ENCODE data around the gene ATRAID. TPM values are rescaled to one million over a fixed set of nuclear protein-coding genes. Genes with fewer than 3 reads are reported as not detected.

ATRAID gene
- total RNA-seq, 1 experiment from 2014 or later, result 97.2 TPM

- TF ChIP-seq CTCF (IDR thresholded peaks at IDR 0.05) (no peak), USF2 (CRISPR knock-in tag; IDR thresholded peaks at IDR 0.05) (no peak), IRF2 (CRISPR knock-in tag; IDR thresholded peaks at IDR 0.05; ENCODE audit: borderline replicate concordance, low read depth) (no peak), ZMAT4 (CRISPR knock-in tag; IDR thresholded peaks at IDR 0.05) (no peak), EMX1 (CRISPR knock-in tag; IDR thresholded peaks at IDR 0.05) (no peak), JAZF1 (CRISPR knock-in tag; IDR thresholded peaks at IDR 0.05) (no peak), FOXP4 (CRISPR knock-in tag; IDR thresholded peaks at IDR 0.05) (peak; percentile 59; the same call in 1 of the 2 replicates), TP53 (CRISPR knock-in tag; IDR thresholded peaks at IDR 0.05) (no peak), ATF1 (CRISPR knock-in tag; IDR thresholded peaks at IDR 0.05) (peak; percentile 35; the same call in 1 of the 2 replicates), RELA (CRISPR knock-in tag; IDR thresholded peaks at IDR 0.05; ENCODE audit: borderline replicate concordance) (0 out of 2 replicates have a peak, but pooled peaks have one; percentile 55), TEAD1 (CRISPR knock-in tag; IDR thresholded peaks at IDR 0.05) (peak; percentile 78; the same call in 1 of the 2 replicates), E2F1 (CRISPR knock-in tag; IDR thresholded peaks at IDR 0.05) (no peak), SMAD3 (CRISPR knock-in tag; IDR thresholded peaks at IDR 0.05; ENCODE audit: borderline replicate concordance) (no peak), ZNF416 (CRISPR knock-in tag; IDR thresholded peaks at IDR 0.05) (no peak), HMGA2 (CRISPR knock-in tag; IDR thresholded peaks at IDR 0.05) (no peak), JUN (CRISPR knock-in tag; IDR thresholded peaks at IDR 0.05) (0 out of 2 replicates have a peak, but pooled peaks have one; percentile 20), E2F4 (CRISPR knock-in tag; IDR thresholded peaks at IDR 0.05; ENCODE audit: borderline replicate concordance, low read depth) (no peak), GRHL2 (CRISPR knock-in tag; IDR thresholded peaks at IDR 0.05; ENCODE audit: insufficient replicate concordance, severe bottlenecking) (no peak), SOX15 (CRISPR knock-in tag; IDR thresholded peaks at IDR 0.05) (no peak)
- TF ChIP-seq, protein P1, sequence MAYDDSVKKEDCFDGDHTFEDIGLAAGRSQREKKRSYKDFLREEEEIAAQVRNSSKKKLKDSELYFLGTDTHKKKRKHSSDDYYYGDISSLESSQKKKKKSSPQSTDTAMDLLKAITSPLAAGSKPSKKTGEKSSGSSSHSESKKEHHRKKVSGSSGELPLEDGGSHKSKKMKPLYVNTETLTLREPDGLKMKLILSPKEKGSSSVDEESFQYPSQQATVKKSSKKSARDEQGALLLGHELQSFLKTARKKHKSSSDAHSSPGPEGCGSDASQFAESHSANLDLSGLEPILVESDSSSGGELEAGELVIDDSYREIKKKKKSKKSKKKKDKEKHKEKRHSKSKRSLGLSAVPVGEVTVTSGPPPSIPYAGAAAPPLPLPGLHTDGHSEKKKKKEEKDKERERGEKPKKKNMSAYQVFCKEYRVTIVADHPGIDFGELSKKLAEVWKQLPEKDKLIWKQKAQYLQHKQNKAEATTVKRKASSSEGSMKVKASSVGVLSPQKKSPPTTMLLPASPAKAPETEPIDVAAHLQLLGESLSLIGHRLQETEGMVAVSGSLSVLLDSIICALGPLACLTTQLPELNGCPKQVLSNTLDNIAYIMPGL (CRISPR knock-in tag; IDR thresholded peaks at IDR 0.05), result no peak
- TF ChIP-seq, protein P2, sequence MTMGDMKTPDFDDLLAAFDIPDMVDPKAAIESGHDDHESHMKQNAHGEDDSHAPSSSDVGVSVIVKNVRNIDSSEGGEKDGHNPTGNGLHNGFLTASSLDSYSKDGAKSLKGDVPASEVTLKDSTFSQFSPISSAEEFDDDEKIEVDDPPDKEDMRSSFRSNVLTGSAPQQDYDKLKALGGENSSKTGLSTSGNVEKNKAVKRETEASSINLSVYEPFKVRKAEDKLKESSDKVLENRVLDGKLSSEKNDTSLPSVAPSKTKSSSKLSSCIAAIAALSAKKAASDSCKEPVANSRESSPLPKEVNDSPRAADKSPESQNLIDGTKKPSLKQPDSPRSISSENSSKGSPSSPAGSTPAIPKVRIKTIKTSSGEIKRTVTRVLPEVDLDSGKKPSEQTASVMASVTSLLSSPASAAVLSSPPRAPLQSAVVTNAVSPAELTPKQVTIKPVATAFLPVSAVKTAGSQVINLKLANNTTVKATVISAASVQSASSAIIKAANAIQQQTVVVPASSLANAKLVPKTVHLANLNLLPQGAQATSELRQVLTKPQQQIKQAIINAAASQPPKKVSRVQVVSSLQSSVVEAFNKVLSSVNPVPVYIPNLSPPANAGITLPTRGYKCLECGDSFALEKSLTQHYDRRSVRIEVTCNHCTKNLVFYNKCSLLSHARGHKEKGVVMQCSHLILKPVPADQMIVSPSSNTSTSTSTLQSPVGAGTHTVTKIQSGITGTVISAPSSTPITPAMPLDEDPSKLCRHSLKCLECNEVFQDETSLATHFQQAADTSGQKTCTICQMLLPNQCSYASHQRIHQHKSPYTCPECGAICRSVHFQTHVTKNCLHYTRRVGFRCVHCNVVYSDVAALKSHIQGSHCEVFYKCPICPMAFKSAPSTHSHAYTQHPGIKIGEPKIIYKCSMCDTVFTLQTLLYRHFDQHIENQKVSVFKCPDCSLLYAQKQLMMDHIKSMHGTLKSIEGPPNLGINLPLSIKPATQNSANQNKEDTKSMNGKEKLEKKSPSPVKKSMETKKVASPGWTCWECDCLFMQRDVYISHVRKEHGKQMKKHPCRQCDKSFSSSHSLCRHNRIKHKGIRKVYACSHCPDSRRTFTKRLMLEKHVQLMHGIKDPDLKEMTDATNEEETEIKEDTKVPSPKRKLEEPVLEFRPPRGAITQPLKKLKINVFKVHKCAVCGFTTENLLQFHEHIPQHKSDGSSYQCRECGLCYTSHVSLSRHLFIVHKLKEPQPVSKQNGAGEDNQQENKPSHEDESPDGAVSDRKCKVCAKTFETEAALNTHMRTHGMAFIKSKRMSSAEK (CRISPR knock-in tag; IDR thresholded peaks at IDR 0.05; ENCODE audit: borderline replicate concordance), result no peak
- TF ChIP-seq, protein P3, sequence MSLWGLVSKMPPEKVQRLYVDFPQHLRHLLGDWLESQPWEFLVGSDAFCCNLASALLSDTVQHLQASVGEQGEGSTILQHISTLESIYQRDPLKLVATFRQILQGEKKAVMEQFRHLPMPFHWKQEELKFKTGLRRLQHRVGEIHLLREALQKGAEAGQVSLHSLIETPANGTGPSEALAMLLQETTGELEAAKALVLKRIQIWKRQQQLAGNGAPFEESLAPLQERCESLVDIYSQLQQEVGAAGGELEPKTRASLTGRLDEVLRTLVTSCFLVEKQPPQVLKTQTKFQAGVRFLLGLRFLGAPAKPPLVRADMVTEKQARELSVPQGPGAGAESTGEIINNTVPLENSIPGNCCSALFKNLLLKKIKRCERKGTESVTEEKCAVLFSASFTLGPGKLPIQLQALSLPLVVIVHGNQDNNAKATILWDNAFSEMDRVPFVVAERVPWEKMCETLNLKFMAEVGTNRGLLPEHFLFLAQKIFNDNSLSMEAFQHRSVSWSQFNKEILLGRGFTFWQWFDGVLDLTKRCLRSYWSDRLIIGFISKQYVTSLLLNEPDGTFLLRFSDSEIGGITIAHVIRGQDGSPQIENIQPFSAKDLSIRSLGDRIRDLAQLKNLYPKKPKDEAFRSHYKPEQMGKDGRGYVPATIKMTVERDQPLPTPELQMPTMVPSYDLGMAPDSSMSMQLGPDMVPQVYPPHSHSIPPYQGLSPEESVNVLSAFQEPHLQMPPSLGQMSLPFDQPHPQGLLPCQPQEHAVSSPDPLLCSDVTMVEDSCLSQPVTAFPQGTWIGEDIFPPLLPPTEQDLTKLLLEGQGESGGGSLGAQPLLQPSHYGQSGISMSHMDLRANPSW (CRISPR knock-in tag; conservative IDR thresholded peaks at IDR 0.05; ENCODE audit: low read depth), result no peak
These were observed at the start of gene ATRAID, which contains the start of gene SLC5A6 (continued) for GRCh38 chr2:27211943-27212625.
